Nephron progenitor cell (in vitro differentiated cells): ENCODE measurements around the gene OXCT1.

Experiments used
- DNase-seq: peaks from one replicate; pipeline ENCODE4 v3.0.0; 2021
- H3K27ac Mint-ChIP-seq: 2 replicates; pipeline ENCODE4 v1.8.0; 2021; ENCODE audit warnings: mild to moderate bottlenecking, moderate library complexity, mixed read lengths
- H3K27me3 Mint-ChIP-seq: 2 replicates; pipeline ENCODE4 v1.8.0; 2021; ENCODE audit warnings: mild to moderate bottlenecking, low read depth, mixed read lengths; ENCODE audit not compliant: poor library complexity
- H3K36me3 Mint-ChIP-seq: 2 replicates; pipeline ENCODE4 v1.8.0; 2021; ENCODE audit warnings: low read depth, mixed read lengths
- H3K4me1 Mint-ChIP-seq: 2 replicates; pipeline ENCODE4 v1.8.0; 2021; ENCODE audit warnings: mixed read lengths
- H3K4me3 Mint-ChIP-seq: 2 replicates; pipeline ENCODE4 v1.8.0; 2021; ENCODE audit warnings: mild to moderate bottlenecking, moderate library complexity, mixed read lengths
- H3K9me3 Mint-ChIP-seq: 2 replicates; pipeline ENCODE4 v1.8.0; 2021; ENCODE audit warnings: mild to moderate bottlenecking, moderate library complexity, mixed read lengths
- TF ChIP-seq, protein P1 (sequence below): fragments of 200-600 bp; sonication (generic); IDR thresholded peaks from 2 replicates; pipeline ENCODE4 v1.5.0; 2021; ENCODE audit warnings: antibody characterized with exemption

OXCT1 gene

DNA sequence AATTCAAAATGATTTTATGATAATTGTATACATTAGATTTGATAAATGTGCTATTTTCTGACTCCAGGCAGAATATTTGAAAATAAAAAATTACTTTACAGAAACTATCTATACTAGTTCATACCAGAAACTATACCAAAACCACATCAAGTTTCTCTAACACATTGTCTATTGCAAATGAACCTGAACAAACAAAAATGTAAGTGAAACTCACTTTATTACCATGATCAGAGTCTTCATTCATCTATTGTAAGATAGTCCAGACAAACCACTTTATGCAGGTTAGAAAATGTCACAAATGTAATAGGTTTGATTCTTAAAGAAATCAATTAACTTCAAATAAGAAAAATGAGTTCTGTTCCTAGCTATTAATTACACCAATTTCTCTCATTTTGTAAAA is 99.4 kb downstream of the OXCT1 start:
- Mint-ChIP-seq H3K36me3 (no peaks in the 10 kb centered on the region), H3K27ac (no peak overlapping the region), H3K4me1 (no peaks in the 10 kb centered on the region), H3K4me3 (no peak overlapping the region), H3K9me3 (no peaks in the 10 kb centered on the region), H3K27me3 (no peaks in the 10 kb centered on the region)
- no peak for DNase-seq
- TF ChIP-seq, protein P1, sequence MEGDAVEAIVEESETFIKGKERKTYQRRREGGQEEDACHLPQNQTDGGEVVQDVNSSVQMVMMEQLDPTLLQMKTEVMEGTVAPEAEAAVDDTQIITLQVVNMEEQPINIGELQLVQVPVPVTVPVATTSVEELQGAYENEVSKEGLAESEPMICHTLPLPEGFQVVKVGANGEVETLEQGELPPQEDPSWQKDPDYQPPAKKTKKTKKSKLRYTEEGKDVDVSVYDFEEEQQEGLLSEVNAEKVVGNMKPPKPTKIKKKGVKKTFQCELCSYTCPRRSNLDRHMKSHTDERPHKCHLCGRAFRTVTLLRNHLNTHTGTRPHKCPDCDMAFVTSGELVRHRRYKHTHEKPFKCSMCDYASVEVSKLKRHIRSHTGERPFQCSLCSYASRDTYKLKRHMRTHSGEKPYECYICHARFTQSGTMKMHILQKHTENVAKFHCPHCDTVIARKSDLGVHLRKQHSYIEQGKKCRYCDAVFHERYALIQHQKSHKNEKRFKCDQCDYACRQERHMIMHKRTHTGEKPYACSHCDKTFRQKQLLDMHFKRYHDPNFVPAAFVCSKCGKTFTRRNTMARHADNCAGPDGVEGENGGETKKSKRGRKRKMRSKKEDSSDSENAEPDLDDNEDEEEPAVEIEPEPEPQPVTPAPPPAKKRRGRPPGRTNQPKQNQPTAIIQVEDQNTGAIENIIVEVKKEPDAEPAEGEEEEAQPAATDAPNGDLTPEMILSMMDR = no peak

DNA sequence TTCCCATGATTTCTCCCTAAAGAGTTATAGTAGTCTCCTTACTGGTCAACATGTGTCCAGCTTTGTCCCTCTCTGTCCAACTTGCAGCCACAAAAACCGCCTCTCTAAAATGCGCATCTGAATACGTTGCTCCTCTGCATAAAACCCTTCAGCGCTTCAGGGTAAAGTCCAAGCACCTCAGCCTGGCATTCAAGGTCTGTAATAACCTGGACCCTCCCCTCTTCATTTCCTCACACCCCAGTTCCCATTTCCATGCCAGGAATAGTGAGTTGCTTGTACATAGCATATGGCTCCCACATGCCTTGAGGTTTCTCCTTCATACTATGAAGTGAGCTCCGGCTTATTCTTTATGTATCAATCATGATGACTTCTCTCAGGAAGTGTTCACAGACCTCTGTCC is 101.5 kb downstream of the OXCT1 start:
- Mint-ChIP-seq H3K36me3 (no peaks in the 10 kb centered on the region), H3K4me1 (no peaks in the 10 kb centered on the region), H3K27ac (no peak overlapping the region), H3K27me3 (no peaks in the 10 kb centered on the region), H3K4me3 (no peak overlapping the region), H3K9me3 (no peaks in the 10 kb centered on the region)
- DNase-seq = no peak
- TF ChIP-seq, protein P1 = no peak

DNA sequence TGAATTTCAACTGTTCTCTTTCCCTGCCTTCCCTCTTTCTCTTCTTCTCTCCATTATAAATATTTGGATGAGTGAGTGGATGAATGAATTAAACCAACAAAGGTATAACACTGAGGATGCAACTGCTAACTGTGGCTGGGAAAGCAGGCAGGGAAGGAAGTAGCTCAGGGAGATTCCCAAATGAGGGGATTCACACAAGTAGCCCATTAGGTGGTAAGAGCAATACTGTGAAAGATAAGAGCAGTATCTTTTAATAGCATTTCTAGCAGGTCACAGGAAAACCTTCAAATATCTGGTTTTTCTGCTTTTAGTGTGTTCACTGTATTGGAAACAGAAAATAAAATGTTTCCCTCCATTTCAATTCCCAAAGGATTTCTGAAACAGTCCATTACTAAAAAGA is 105.6 kb downstream of the OXCT1 start:
- Mint-ChIP-seq H3K4me3 (no peak overlapping the region), H3K9me3 (no peaks in the 10 kb centered on the region), H3K27me3 (no peaks in the 10 kb centered on the region), H3K36me3 (no peaks in the 10 kb centered on the region), H3K4me1 (peaks cover 8% of the 10 kb centered on the region), H3K27ac (no peak overlapping the region)
- TF ChIP-seq, protein P1 = no peak
- DNase-seq = no peak

DNA sequence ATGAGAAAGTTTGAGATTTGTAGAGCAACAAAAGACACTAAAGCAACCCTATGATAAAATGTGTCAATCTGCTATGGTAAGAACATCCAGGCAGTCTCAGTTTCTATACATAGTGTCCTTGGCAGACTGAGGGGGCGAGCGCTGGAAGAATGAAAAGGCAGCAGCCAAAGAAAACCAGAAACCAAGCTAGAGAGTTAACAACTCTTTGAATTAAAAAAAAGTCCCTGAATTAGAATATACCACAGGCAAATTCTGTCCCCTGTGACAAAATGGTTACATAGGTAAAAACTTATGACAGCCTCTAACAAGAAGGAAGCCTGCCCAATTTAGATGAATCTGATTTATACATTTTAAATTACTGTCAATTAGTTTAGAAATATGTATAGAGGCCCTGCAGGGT is 106.7 kb downstream of the OXCT1 start:
- H3K27me3 Mint-ChIP-seq = no peaks in the 10 kb centered on the region
- no peak overlapping the region for H3K4me3 Mint-ChIP-seq
- H3K36me3 Mint-ChIP-seq = no peaks in the 10 kb centered on the region
- H3K9me3 Mint-ChIP-seq = no peaks in the 10 kb centered on the region
- peaks cover 8% of the 10 kb centered on the region for H3K4me1 Mint-ChIP-seq
- TF ChIP-seq, protein P1 = no peak
- no peak overlapping the region for H3K27ac Mint-ChIP-seq
- DNase-seq = no peak

DNA sequence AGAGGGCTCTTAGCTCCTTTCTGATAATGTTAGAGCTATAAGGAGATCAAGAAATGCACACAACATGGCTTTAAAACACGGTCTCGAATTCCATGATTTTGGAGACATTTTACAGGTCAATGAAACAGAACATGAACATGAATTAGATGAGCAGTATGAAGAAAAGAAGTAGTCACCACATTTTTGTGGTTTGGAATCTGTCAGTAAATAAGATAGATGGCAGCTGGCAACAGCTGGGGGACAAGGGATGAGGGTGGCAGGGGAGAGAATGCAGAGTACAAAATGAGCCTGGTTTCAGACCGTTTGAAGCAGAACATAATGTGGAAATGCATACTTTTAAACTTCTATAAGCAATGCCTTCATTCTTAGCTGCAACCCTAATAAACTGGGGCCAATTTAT is 107.1 kb downstream of the OXCT1 start:
- no peak for DNase-seq
- peaks cover 8% of the 10 kb centered on the region for H3K4me1 Mint-ChIP-seq
- H3K27me3 Mint-ChIP-seq = no peaks in the 10 kb centered on the region
- H3K27ac Mint-ChIP-seq = no peak overlapping the region
- TF ChIP-seq, protein P1 = no peak
- no peaks in the 10 kb centered on the region for H3K9me3 Mint-ChIP-seq
- H3K36me3 Mint-ChIP-seq = peaks cover under 1% of the 10 kb centered on the region
- no peak overlapping the region for H3K4me3 Mint-ChIP-seq

DNA sequence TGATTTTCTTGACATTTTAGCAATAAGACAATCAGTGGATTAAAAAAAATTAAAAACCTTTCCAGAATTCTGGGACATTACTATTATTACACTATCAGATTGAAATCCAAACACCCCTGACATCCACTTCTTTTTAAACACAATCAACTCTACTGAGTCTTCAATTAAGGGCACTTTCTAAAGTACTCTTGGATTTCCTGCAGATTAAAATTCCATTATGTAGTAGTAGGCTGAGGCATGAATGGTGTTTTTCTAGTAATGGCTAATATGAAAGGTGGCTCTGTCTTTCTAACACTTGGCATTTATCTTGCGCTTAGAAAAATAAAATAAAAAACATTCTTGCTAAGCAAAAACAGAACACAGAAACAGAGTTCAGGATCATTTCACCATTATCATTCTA is 107.8 kb downstream of the OXCT1 start:
- no peak overlapping the region for H3K27ac Mint-ChIP-seq
- no peak overlapping the region for H3K4me3 Mint-ChIP-seq

More for the DNA sequence above, 107.8 kb downstream of the OXCT1 start:
- no peaks in the 10 kb centered on the region for H3K27me3 Mint-ChIP-seq
- no peak for DNase-seq
- TF ChIP-seq, protein P1 = no peak
- peaks cover 8% of the 10 kb centered on the region for H3K4me1 Mint-ChIP-seq
- H3K9me3 Mint-ChIP-seq = no peaks in the 10 kb centered on the region
- peaks cover 6% of the 10 kb centered on the region for H3K36me3 Mint-ChIP-seq
